HepG2 (cell line): ENCODE data around the gene CLEC5A. TPM values are rescaled to one million over a fixed set of nuclear protein-coding genes. Genes with fewer than 3 reads are reported as not detected.

Source experiments
- ATAC-seq: fragments of 200-7000 bp; cut with Tn5 transposase; 3 replicates; pipeline ENCODE4 v1.9.1; 2020; ENCODE audit warnings: mild to moderate bottlenecking, moderate library complexity
- BruUV-seq: library from RNA; stranded (reverse); fragments of 400-500 nt; replicated peaks from 2 replicates; lab custom pipeline; 2021; lab: Mats Ljungman, UMichigan
- CTCF ChIA-PET: fragments of 300-600 bp; formaldehyde crosslinking; extraction: SDS; loops from one replicate; lab custom pipeline; 2021; ENCODE audit warnings: low total read pairs, inconsistent platforms, low intra/inter-chr PET ratio; lab: Yijun Ruan, JAX
- POLR2A ChIA-PET: fragments of 350-600 bp; sonication (Branson Sonifier 250); formaldehyde crosslinking; loops from one replicate; lab custom pipeline; 2020; ENCODE audit warnings: antibody characterized with exemption, inconsistent platforms; lab: Yijun Ruan, JAX
- DNase-seq: peaks from one replicate; pipeline ENCODE4 v3.0.0-alpha.2; 2015; ENCODE audit warnings: low spot score
- FAIRE-seq: peaks from 3 replicates; lab custom pipeline; 2011; peaks lifted over from hg19 to GRCh38; lab: Jason Lieb, UNC
- H2AFZ ChIP-seq: one replicate; pipeline ENCODE4 v1.6.1; 2011; ENCODE audit warnings: low read length, inconsistent platforms
- H3K27ac ChIP-seq: fragments of 300-600 bp; 3 replicates; pipeline ENCODE4 v1.8.0; 2011; ENCODE audit warnings: mixed run types, mild to moderate bottlenecking, mixed read lengths, low read length, inconsistent platforms; ENCODE audit not compliant: insufficient read depth; ENCODE audit errors: extremely low read length
- H3K27me3 ChIP-seq, 2 experiments: fragments of 200-600 bp in 1 of 2; 2 replicates in 1 of 2; 3 replicates in 1 of 2; pipeline versions ENCODE4 v1.6.0 to v1.8.0; 2011; ENCODE audit warnings: low read length in 2 of 2, mild to moderate bottlenecking in 2 of 2, moderate library complexity in 2 of 2, inconsistent platforms in 1 of 2; ENCODE audit not compliant: insufficient read depth in 2 of 2, control insufficient read depth in 1 of 2
- H3K36me3 ChIP-seq, 2 experiments: fragments of 200-600 bp in 1 of 2; replicated peaks in 1 of 2; 2 replicates in 1 of 2; 3 replicates in 1 of 2; pipeline versions ENCODE4 v1.5.1 to v1.8.0; 2011; ENCODE audit warnings: low read length in 2 of 2, inconsistent platforms in 1 of 2; ENCODE audit not compliant: insufficient read depth in 2 of 2, control insufficient read depth in 1 of 2
- H3K4me1 ChIP-seq: 2 replicates; pipeline ENCODE4 v1.5.1; 2012; ENCODE audit warnings: low read length, inconsistent platforms; ENCODE audit not compliant: insufficient read depth
- H3K4me2 ChIP-seq: 2 replicates; pipeline ENCODE4 v1.6.0; 2011; ENCODE audit warnings: low read depth, low read length, inconsistent platforms
- H3K4me3 ChIP-seq, 3 experiments: fragments of 200-600 bp in 1 of 3; sonication (generic), shearing (Covaris generic) in 1 of 3; replicated peaks in 1 of 3; 2 replicates each; pipeline ENCODE4 v1.5.1; 2011 to 2016; ENCODE audit warnings: low read length in 3 of 3, inconsistent platforms in 2 of 3, low read depth in 2 of 3, mild to moderate bottlenecking in 2 of 3, control low read depth in 1 of 3, mixed read lengths in 1 of 3; ENCODE audit not compliant: insufficient read depth in 1 of 3
- H3K79me2 ChIP-seq: one replicate; pipeline ENCODE4 v1.6.1; 2011; ENCODE audit warnings: low read length, inconsistent platforms; ENCODE audit not compliant: insufficient read depth
- H3K9ac ChIP-seq: 2 replicates; pipeline ENCODE4 v1.6.0; 2011; ENCODE audit warnings: mild to moderate bottlenecking, low read depth, low read length, inconsistent platforms; ENCODE audit not compliant: insufficient read depth
- H3K9me3 ChIP-seq: 2 replicates; pipeline ENCODE4 v1.5.1; 2012; ENCODE audit warnings: mild to moderate bottlenecking, low read length
- H4K20me1 ChIP-seq: 2 replicates; pipeline ENCODE4 v1.6.0; 2011; ENCODE audit warnings: inconsistent platforms, mild to moderate bottlenecking, low read length, moderate library complexity; ENCODE audit not compliant: insufficient read depth
- CTCF ChIP-seq: sonication (generic); formaldehyde crosslinking; IDR thresholded peaks from 2 replicates; pipeline ENCODE4 v1.5.0; 2020; ENCODE audit warnings: mild to moderate bottlenecking, missing genetic modification reagents, moderate library complexity
- KDM2A ChIP-seq: sonication (generic); formaldehyde crosslinking; IDR thresholded peaks from 2 replicates; pipeline ENCODE4 v1.4.0; 2020; ENCODE audit warnings: low read depth, missing genetic modification reagents, borderline replicate concordance
- KDM5B ChIP-seq: sonication (generic); formaldehyde crosslinking; IDR thresholded peaks from 2 replicates; pipeline ENCODE4 v1.4.0; 2020; ENCODE audit warnings: missing genetic modification reagents, mild to moderate bottlenecking, borderline replicate concordance
- LCORL ChIP-seq, 2 experiments: fragments of 450-650 bp in 1 of 2; sonication (generic) in 1 of 2; formaldehyde crosslinking in 1 of 2; IDR thresholded peaks; 2 replicates each; pipeline versions ENCODE4 v1.5.0 to v1.6.1; 2017 to 2020; ENCODE audit warnings: antibody characterized with exemption in 1 of 2, missing genetic modification reagents in 1 of 2
- SALL1 ChIP-seq: sonication (generic); formaldehyde crosslinking; IDR thresholded peaks from 2 replicates; pipeline ENCODE4 v1.8.0; 2022; ENCODE audit warnings: mild to moderate bottlenecking, missing genetic modification reagents
- SOX13 ChIP-seq, 3 experiments: fragments of 450-650 bp in 1 of 3; sonication (generic) in 1 of 3; formaldehyde crosslinking in 1 of 3; IDR thresholded peaks in 2 of 3; conservative IDR thresholded peaks in 1 of 3; 2 replicates each; pipeline versions ENCODE4 v1.5.0 to v1.6.1; 2016 to 2020; ENCODE audit warnings: antibody characterized with exemption in 1 of 3, mild to moderate bottlenecking in 1 of 3, missing compliant biosample characterization in 1 of 3, missing genetic modification reagents in 1 of 3, moderate library complexity in 1 of 3
- STAG1 ChIP-seq: sonication (generic); formaldehyde crosslinking; IDR thresholded peaks from 2 replicates; pipeline ENCODE4 v1.4.0; 2020; ENCODE audit warnings: missing genetic modification reagents
- ZHX1 ChIP-seq: sonication (generic); formaldehyde crosslinking; IDR thresholded peaks from 2 replicates; pipeline ENCODE4 v1.8.1; 2022; ENCODE audit warnings: low read depth, mild to moderate bottlenecking, missing genetic modification reagents
- ZNF501 ChIP-seq: sonication (generic); formaldehyde crosslinking; IDR thresholded peaks from 2 replicates; pipeline ENCODE4 v1.5.1; 2020; ENCODE audit warnings: mild to moderate bottlenecking, moderate library complexity, missing genetic modification reagents
- ZNF574 ChIP-seq: sonication (generic); formaldehyde crosslinking; IDR thresholded peaks from 2 replicates; pipeline ENCODE4 v1.4.0; 2020; ENCODE audit warnings: missing genetic modification reagents
- ZNF580 ChIP-seq: IDR thresholded peaks from 2 replicates; pipeline ENCODE4 v1.6.1; 2016; ENCODE audit warnings: low read depth, borderline replicate concordance
- ZNF740 ChIP-seq: sonication (generic); formaldehyde crosslinking; IDR thresholded peaks from 2 replicates; pipeline ENCODE4 v1.4.0; 2020; ENCODE audit warnings: missing genetic modification reagents
- WGBS: methylation state at CpG from one replicate; pipeline ENCODE4 v1.1.6; 2017; ENCODE audit warnings: low lambda C conversion rate; 5-methylcytosine and 5-hydroxymethylcytosine counted together
- in situ Hi-C: cut with HindIII; loops from 2 replicates; pipeline ENCODE4 v1.10.0; 2017; ENCODE audit warnings: low pct_unique_long_range_greater_than_20kb; ENCODE audit not compliant: extremely low pct_ligation_motif_present
- intact Hi-C: fragments of 100-400 bp; cut with micrococcal nuclease; formaldehyde crosslinking; loops from one replicate; pipeline ENCODE4 v1.10.0; 2022; ENCODE audit not compliant: unreplicated experiment
- polyA plus RNA-seq, 8 experiments: library from polyadenylated mRNA; depleted of rRNA in 3 of 8; stranded (reverse) in 7 of 8; unstranded in 1 of 8; fragments of >200 nt; fragmentation: Illumina TruSeq in 4 of 8; extraction: Trizol in 4 of 8; gene quantifications; 2 replicates each; pipeline versions ENCODE4 v1.2.1 to v1.2.3, GENCODE V29; 2011 to 2016; ENCODE audit warnings: low read depth in 4 of 8, missing spikeins in 1 of 8, mixed read lengths in 1 of 8; ENCODE audit not compliant: insufficient read depth in 1 of 8
- total RNA-seq, 5 experiments: library from RNA; depleted of rRNA; stranded (reverse); fragments of >200 nt; fragmentation: Illumina TruSeq; extraction: Trizol; gene quantifications; 2 replicates each; pipeline ENCODE4 v1.2.3, GENCODE V29; 2016; ENCODE audit warnings: low read depth in 1 of 5

CLEC5A gene
- total and polyA plus RNA-seq, 2 of the 13 experiments (the other 11 are each of a cell fraction or from before 2014, with no cell fraction given): not detected

- no peaks in the 10 kb centered on the region for H3K36me3 ChIP-seq
- FAIRE-seq (peak; percentile 56), ATAC-seq (peak; percentile 97), DNase-seq (peak; percentile 50)
- intact Hi-C loops: loop anchor here (1.0 kb wide), 1 partner anchor 212 kb away; no protein-coding TSS in a partner anchor
- WGBS: 15% methylated on average over 15 of the region's 21 CpGs
- ChIA-PET POLR2A (no interaction called here), CTCF (interaction anchor here (3.8 kb wide), 1 partner anchor 213 kb away, joined by 38 read pairs; no protein-coding TSS in a partner anchor)
- H3K27me3 ChIP-seq: no peaks in the 10 kb centered on the region
- no peak overlapping the region for H2AFZ ChIP-seq
- H3K79me2 ChIP-seq: no peaks in the 10 kb centered on the region
- no peaks in the 10 kb centered on the region for H4K20me1 ChIP-seq
- in situ Hi-C loops: loop anchor here (5.0 kb wide), 1 partner anchor 211 kb away; no protein-coding TSS in a partner anchor
- H3K9ac ChIP-seq: no peak overlapping the region
- H3K4me2 ChIP-seq: peak overlapping the region; percentile 50
- H3K9me3 ChIP-seq: no peaks in the 10 kb centered on the region
- H3K27ac ChIP-seq: no peak overlapping the region
- no TSS peak for BruUV-seq
- peak overlapping the region in 1 of 3 experiments; percentile 9; a peak in 1 of 6 replicates for H3K4me3 ChIP-seq
- no peaks in the 10 kb centered on the region for H3K4me1 ChIP-seq
- no peak for TF ChIP-seq SOX13 (IDR thresholded peaks at IDR 0.05)
- TF ChIP-seq SOX13 (CRISPR knock-in tag; conservative IDR thresholded peaks at IDR 0.05 in 1 of 2, IDR thresholded peaks at IDR 0.05 in 1 of 2): 0 out of 4 replicates have a peak, but pooled peaks of 1 of the 2 experiments have one; percentile 9
- TF ChIP-seq ZNF574 (CRISPR knock-in tag): 0 out of 2 replicates have a peak, but pooled peaks have one; percentile 17
- peak; percentile 92 for TF ChIP-seq CTCF
- peak; percentile 12; the same call in 1 of the 2 replicates for TF ChIP-seq SALL1 (CRISPR knock-in tag)
- TF ChIP-seq STAG1 (CRISPR knock-in tag): peak; percentile 88
- TF ChIP-seq LCORL (IDR thresholded peaks at IDR 0.05): no peak
- TF ChIP-seq LCORL (CRISPR knock-in tag; IDR thresholded peaks at IDR 0.05): no peak
- no peak for TF ChIP-seq ZHX1
- 0 out of 2 replicates have a peak, but pooled peaks have one; percentile 48 for TF ChIP-seq ZNF580
- peak; percentile 21; the same call in 1 of the 2 replicates for TF ChIP-seq KDM5B (CRISPR knock-in tag)
- TF ChIP-seq KDM2A (CRISPR knock-in tag): peak; percentile 67; the same call in 1 of the 2 replicates
- 0 out of 2 replicates have a peak, but pooled peaks have one; percentile 29 for TF ChIP-seq ZNF501 (CRISPR knock-in tag)
- 0 out of 2 replicates have a peak, but pooled peaks have one; percentile 49 for TF ChIP-seq ZNF740 (CRISPR knock-in tag)
These were observed 29.2 kb upstream of the CLEC5A start for GRCh38 chr7:141975806-141976523.
